Vagina (tissue), 2 donors: Measurements from ENCODE around the gene ALX1. TPM values are rescaled to one million over a fixed set of nuclear protein-coding genes. Genes with fewer than 3 reads are reported as not detected.

ENCODE experiments used
- DNase-seq, 2 donors: peaks; one replicate each; pipeline ENCODE4 v3.0.0-alpha.2; 2017; ENCODE audit errors: extremely low spot score in 2 of 2
- H3K27ac ChIP-seq: fragments of 200-600 bp; sonication (generic); one replicate; pipeline ENCODE4 v1.5.1; 2019
- H3K27me3 ChIP-seq: fragments of 200-600 bp; sonication (generic); one replicate; pipeline ENCODE4 v1.5.1; 2019
- H3K36me3 ChIP-seq, 2 donors: fragments of 200-600 bp; sonication (generic); one replicate each; pipeline ENCODE4 v1.5.1; 2017 to 2019
- H3K4me1 ChIP-seq: fragments of 200-600 bp; sonication (generic); one replicate; pipeline ENCODE4 v1.5.1; 2019
- H3K4me3 ChIP-seq, 2 donors: fragments of 200-600 bp; sonication (generic); 1 replicate in 1 of 2; 2 replicates in 1 of 2; pipeline ENCODE4 v1.5.1; 2016 to 2019
- H3K9me3 ChIP-seq: fragments of 200-600 bp; sonication (generic); one replicate; pipeline ENCODE4 v1.5.1; 2019
- POLR2A ChIP-seq, 2 donors: fragments of 450-650 bp; IDR thresholded peaks; one replicate each; pipeline ENCODE4 v1.6.1; 2017; ENCODE audit warnings: antibody characterized with exemption in 2 of 2, mild to moderate bottlenecking in 2 of 2, moderate library complexity in 2 of 2
- POLR2AphosphoS5 ChIP-seq, 2 donors: sonication (generic); formaldehyde crosslinking; IDR thresholded peaks; one replicate each; pipeline ENCODE4 v1.9.0; 2017; ENCODE audit warnings: antibody characterized with exemption in 2 of 2, mild to moderate bottlenecking in 2 of 2, low read depth in 1 of 2; ENCODE audit not compliant: insufficient read depth in 1 of 2
- intact Hi-C: fragments of 100-400 bp; cut with DNase I; formaldehyde crosslinking; loops from one replicate; pipeline ENCODE4 v1.15.1; 2023
- total RNA-seq: library from RNA; depleted of rRNA; stranded (reverse); fragments of >200 nt; gene quantifications from one replicate; pipeline ENCODE4 v1.2.3, GENCODE V29; 2016
- TF ChIP-seq, protein P1 (sequence below), 3 experiments: fragments of 450-650 bp in 2 of 3; fragments of 200-600 bp in 1 of 3; sonication (generic) in 1 of 3; IDR thresholded peaks; one replicate each; pipeline ENCODE4 v1.5.1; 2017 to 2019; ENCODE audit warnings: antibody characterized with exemption in 3 of 3, mild to moderate bottlenecking in 2 of 3, moderate library complexity in 2 of 3

ALX1 gene
- total RNA-seq, 1 donor from 2014 or later: 2.0 TPM

GRCh38 chr12:85299053-85299452 is 19.0 kb downstream of the ALX1 start:
- no peaks in the 10 kb centered on the region for H3K36me3 ChIP-seq
- intact Hi-C loops: no loop called here
- H3K27me3 ChIP-seq: no peaks in the 10 kb centered on the region
- TF ChIP-seq, protein P1, sequence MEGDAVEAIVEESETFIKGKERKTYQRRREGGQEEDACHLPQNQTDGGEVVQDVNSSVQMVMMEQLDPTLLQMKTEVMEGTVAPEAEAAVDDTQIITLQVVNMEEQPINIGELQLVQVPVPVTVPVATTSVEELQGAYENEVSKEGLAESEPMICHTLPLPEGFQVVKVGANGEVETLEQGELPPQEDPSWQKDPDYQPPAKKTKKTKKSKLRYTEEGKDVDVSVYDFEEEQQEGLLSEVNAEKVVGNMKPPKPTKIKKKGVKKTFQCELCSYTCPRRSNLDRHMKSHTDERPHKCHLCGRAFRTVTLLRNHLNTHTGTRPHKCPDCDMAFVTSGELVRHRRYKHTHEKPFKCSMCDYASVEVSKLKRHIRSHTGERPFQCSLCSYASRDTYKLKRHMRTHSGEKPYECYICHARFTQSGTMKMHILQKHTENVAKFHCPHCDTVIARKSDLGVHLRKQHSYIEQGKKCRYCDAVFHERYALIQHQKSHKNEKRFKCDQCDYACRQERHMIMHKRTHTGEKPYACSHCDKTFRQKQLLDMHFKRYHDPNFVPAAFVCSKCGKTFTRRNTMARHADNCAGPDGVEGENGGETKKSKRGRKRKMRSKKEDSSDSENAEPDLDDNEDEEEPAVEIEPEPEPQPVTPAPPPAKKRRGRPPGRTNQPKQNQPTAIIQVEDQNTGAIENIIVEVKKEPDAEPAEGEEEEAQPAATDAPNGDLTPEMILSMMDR (IDR thresholded peaks at IDR 0.05): no peak
- TF ChIP-seq POLR2A (IDR thresholded peaks at IDR 0.05) (no peak), POLR2AphosphoS5 (IDR thresholded peaks at IDR 0.05; ENCODE audit: insufficient read depth in 1 of 2, low read depth in 1 of 2) (no peak)
- no peak for DNase-seq
- no peak overlapping the region for H3K27ac ChIP-seq
- no peaks in the 10 kb centered on the region for H3K9me3 ChIP-seq
- H3K4me3 ChIP-seq: no peak overlapping the region
- no peaks in the 10 kb centered on the region for H3K4me1 ChIP-seq

- TF ChIP-seq, protein P1 (IDR thresholded peaks at IDR 0.05): no peak
- TF ChIP-seq POLR2AphosphoS5 (IDR thresholded peaks at IDR 0.05; ENCODE audit: insufficient read depth in 1 of 2, low read depth in 1 of 2): no peak
- no peak for TF ChIP-seq POLR2A (IDR thresholded peaks at IDR 0.05)
- no peaks in the 10 kb centered on the region for H3K4me1 ChIP-seq
- no peak for DNase-seq
- intact Hi-C loops: no loop called here
- H3K27me3 ChIP-seq: no peaks in the 10 kb centered on the region
- no peaks in the 10 kb centered on the region for H3K9me3 ChIP-seq
- H3K4me3 ChIP-seq: no peak overlapping the region
- H3K36me3 ChIP-seq: no peaks in the 10 kb centered on the region
- no peak overlapping the region for H3K27ac ChIP-seq
These were observed 21.0 kb downstream of the ALX1 start for GRCh38 chr12:85301051-85301450.

GRCh38 chr12:85308374-85308773 is 28.4 kb downstream of the ALX1 start:
- Histone ChIP-seq H3K36me3 (no peaks in the 10 kb centered on the region), H3K27ac (no peak overlapping the region), H3K4me1 (no peaks in the 10 kb centered on the region), H3K27me3 (no peaks in the 10 kb centered on the region), H3K9me3 (no peaks in the 10 kb centered on the region), H3K4me3 (no peak overlapping the region)
- intact Hi-C loops: no loop called here
- DNase-seq: no peak
- no peak for TF ChIP-seq POLR2AphosphoS5 (IDR thresholded peaks at IDR 0.05; ENCODE audit: insufficient read depth in 1 of 2, low read depth in 1 of 2)

- TF ChIP-seq POLR2A (IDR thresholded peaks at IDR 0.05): no peak
- TF ChIP-seq, protein P1 (IDR thresholded peaks at IDR 0.05): no peak
- TF ChIP-seq POLR2AphosphoS5 (IDR thresholded peaks at IDR 0.05; ENCODE audit: insufficient read depth in 1 of 2, low read depth in 1 of 2): no peak
- no peaks in the 10 kb centered on the region for H3K36me3 ChIP-seq
- no peak overlapping the region for H3K4me3 ChIP-seq
- no peaks in the 10 kb centered on the region for H3K4me1 ChIP-seq
- H3K27ac ChIP-seq: no peak overlapping the region
- no peak for DNase-seq
- no peaks in the 10 kb centered on the region for H3K27me3 ChIP-seq
- no peaks in the 10 kb centered on the region for H3K9me3 ChIP-seq
- intact Hi-C loops: no loop called here
These were observed 29.1 kb downstream of the ALX1 start for GRCh38 chr12:85309125-85309566.

GRCh38 chr12:85310025-85310424 is 30.0 kb downstream of the ALX1 start:
- Histone ChIP-seq H3K27me3 (no peaks in the 10 kb centered on the region), H3K27ac (no peak overlapping the region), H3K4me1 (no peaks in the 10 kb centered on the region), H3K9me3 (no peaks in the 10 kb centered on the region), H3K36me3 (no peaks in the 10 kb centered on the region), H3K4me3 (no peak overlapping the region)
- intact Hi-C loops: no loop called here
- DNase-seq: no peak
- TF ChIP-seq, protein P1 (IDR thresholded peaks at IDR 0.05): no peak
- TF ChIP-seq POLR2A (IDR thresholded peaks at IDR 0.05) (no peak), POLR2AphosphoS5 (IDR thresholded peaks at IDR 0.05; ENCODE audit: insufficient read depth in 1 of 2, low read depth in 1 of 2) (no peak)
